Fibroblast of lung (primary cell): ENCODE measurements around the gene NECAP2. TPM values are rescaled to one million over a fixed set of nuclear protein-coding genes. Genes with fewer than 3 reads are reported as not detected.
"Not testable (repeated sequence)": the region's sequence is repeated elsewhere in the genome, so short reads cannot be mapped to it uniquely, and the experiment has no call there.

Source experiments
- DNase-seq, 2 donors: peaks; one replicate each; pipeline versions ENCODE4 v3.0.0 to v3.0.0-alpha.2; 2010; ENCODE audit warnings: low read depth in 2 of 2
- H2AFZ ChIP-seq: 2 replicates; pipeline ENCODE4 v1.5.1; 2012; ENCODE audit warnings: low read length, control low read depth, inconsistent platforms
- H3K27ac ChIP-seq: 2 replicates; pipeline ENCODE4 v1.5.1; 2011; ENCODE audit warnings: low read length, control low read depth; ENCODE audit not compliant: insufficient read depth
- H3K27me3 ChIP-seq: 2 replicates; pipeline ENCODE4 v1.5.1; 2011; ENCODE audit warnings: mild to moderate bottlenecking, low read length; ENCODE audit not compliant: control insufficient read depth, insufficient read depth
- H3K36me3 ChIP-seq: 2 replicates; pipeline ENCODE4 v1.5.1; 2011; ENCODE audit warnings: low read length; ENCODE audit not compliant: control insufficient read depth, insufficient read depth
- H3K4me1 ChIP-seq: 2 replicates; pipeline ENCODE4 v1.5.1; 2011; ENCODE audit warnings: low read length; ENCODE audit not compliant: control insufficient read depth, insufficient read depth; ENCODE audit errors: extremely low read depth
- H3K4me2 ChIP-seq: 2 replicates; pipeline ENCODE4 v1.5.1; 2011; ENCODE audit warnings: low read length, control low read depth; ENCODE audit not compliant: insufficient read depth; ENCODE audit errors: extremely low read depth
- H3K4me3 ChIP-seq, 4 experiments: fragments of 200-600 bp in 1 of 4; sonication (generic) in 1 of 4; replicated peaks in 1 of 4; 2 replicates each; pipeline ENCODE4 v1.5.1; 2011 to 2016; ENCODE audit warnings: low read length in 4 of 4, low read depth in 3 of 4, mild to moderate bottlenecking in 3 of 4, control low read depth in 2 of 4, inconsistent platforms in 1 of 4, mixed read lengths in 1 of 4; ENCODE audit not compliant: insufficient read depth in 1 of 4; ENCODE audit errors: control extremely low read depth in 1 of 4
- H3K79me2 ChIP-seq: 2 replicates; pipeline ENCODE4 v1.5.1; 2012; ENCODE audit warnings: mild to moderate bottlenecking, low read length, inconsistent platforms; ENCODE audit not compliant: control insufficient read depth, insufficient read depth
- H3K9ac ChIP-seq: 2 replicates; pipeline ENCODE4 v1.5.1; 2011; ENCODE audit warnings: mild to moderate bottlenecking, low read length, control low read depth; ENCODE audit not compliant: insufficient read depth
- H3K9me3 ChIP-seq: 2 replicates; pipeline ENCODE4 v1.5.1; 2012; ENCODE audit warnings: low read depth, low read length; ENCODE audit not compliant: control insufficient read depth, insufficient read depth
- H4K20me1 ChIP-seq: 2 replicates; pipeline ENCODE4 v1.5.1; 2011; ENCODE audit warnings: low read length; ENCODE audit not compliant: control insufficient read depth, insufficient read depth; ENCODE audit errors: extremely low read depth
- EZH2 ChIP-seq: IDR thresholded peaks from 2 replicates; pipeline ENCODE4 v1.5.1; 2012; ENCODE audit warnings: low read length, control low read depth, mild to moderate bottlenecking; ENCODE audit errors: missing control alignments
- polyA plus RNA-seq, 2 donors: library from polyadenylated mRNA; depleted of rRNA in 1 of 2; stranded (reverse) in 1 of 2; unstranded in 1 of 2; fragments of >200 nt; gene quantifications; 2 replicates each; pipeline ENCODE4 v1.2.1, GENCODE V29; 2011 to 2012; ENCODE audit warnings: missing spikeins in 1 of 2
- total RNA-seq: library from RNA; depleted of rRNA; stranded (reverse); fragments of >200 nt; gene quantifications from 2 replicates; pipeline ENCODE4 v1.2.1, GENCODE V29; 2014
- TF ChIP-seq, protein P1 (sequence below), 2 donors: IDR thresholded peaks in 1 of 2; conservative IDR thresholded peaks in 1 of 2; 1 replicate in 1 of 2; 2 replicates in 1 of 2; pipeline ENCODE4 v1.5.1; 2011 to 2012; ENCODE audit warnings: low read length in 2 of 2, control low read depth in 1 of 2, inconsistent platforms in 1 of 2, low read depth in 1 of 2, mild to moderate bottlenecking in 1 of 2

The NECAP2 gene
- total and polyA plus RNA-seq, 2 donors (not counting 1 experiment from before 2014, with no cell fraction given) = 83.9 to 97.0 TPM

DNA sequence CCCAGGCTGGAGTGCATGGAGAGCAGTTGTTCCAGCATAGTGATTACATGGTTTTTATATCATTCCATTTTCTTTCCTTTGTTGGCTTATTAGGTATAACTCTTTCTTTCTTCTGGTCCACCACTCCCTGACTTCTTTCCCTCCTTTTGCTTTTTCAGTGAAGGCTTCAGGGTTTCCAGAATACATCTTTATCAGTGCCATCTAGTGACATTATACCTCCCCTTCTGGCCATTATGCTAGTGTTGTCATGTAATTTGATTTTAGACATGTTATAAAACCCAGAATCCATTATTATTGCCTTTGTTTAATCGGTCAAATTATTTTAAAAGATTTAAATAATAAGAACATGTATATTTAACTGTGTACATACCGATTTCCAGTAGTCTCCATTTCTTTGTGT, 63.0 kb downstream of the NECAP2 start:
- Histone ChIP-seq H4K20me1 (no peaks in the 10 kb centered on the region), H3K79me2 (no peaks in the 10 kb centered on the region), H3K4me3 (no peak overlapping the region), H3K9me3 (no peaks in the 10 kb centered on the region), H3K27ac (no peak overlapping the region), H3K4me2 (no peak overlapping the region), H3K27me3 (no peaks in the 10 kb centered on the region), H3K9ac (no peak overlapping the region), H3K4me1 (no peaks in the 10 kb centered on the region), H3K36me3 (no peaks in the 10 kb centered on the region), H2AFZ (no peak overlapping the region)
- no peak for DNase-seq
- TF ChIP-seq EZH2 = no peak
- TF ChIP-seq, protein P1, sequence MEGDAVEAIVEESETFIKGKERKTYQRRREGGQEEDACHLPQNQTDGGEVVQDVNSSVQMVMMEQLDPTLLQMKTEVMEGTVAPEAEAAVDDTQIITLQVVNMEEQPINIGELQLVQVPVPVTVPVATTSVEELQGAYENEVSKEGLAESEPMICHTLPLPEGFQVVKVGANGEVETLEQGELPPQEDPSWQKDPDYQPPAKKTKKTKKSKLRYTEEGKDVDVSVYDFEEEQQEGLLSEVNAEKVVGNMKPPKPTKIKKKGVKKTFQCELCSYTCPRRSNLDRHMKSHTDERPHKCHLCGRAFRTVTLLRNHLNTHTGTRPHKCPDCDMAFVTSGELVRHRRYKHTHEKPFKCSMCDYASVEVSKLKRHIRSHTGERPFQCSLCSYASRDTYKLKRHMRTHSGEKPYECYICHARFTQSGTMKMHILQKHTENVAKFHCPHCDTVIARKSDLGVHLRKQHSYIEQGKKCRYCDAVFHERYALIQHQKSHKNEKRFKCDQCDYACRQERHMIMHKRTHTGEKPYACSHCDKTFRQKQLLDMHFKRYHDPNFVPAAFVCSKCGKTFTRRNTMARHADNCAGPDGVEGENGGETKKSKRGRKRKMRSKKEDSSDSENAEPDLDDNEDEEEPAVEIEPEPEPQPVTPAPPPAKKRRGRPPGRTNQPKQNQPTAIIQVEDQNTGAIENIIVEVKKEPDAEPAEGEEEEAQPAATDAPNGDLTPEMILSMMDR (conservative IDR thresholded peaks at IDR 0.05 in 1 of 2, IDR thresholded peaks at IDR 0.05 in 1 of 2; ENCODE audit: low read depth in 1 of 2, low read length in 2 of 2) = no peak

DNA sequence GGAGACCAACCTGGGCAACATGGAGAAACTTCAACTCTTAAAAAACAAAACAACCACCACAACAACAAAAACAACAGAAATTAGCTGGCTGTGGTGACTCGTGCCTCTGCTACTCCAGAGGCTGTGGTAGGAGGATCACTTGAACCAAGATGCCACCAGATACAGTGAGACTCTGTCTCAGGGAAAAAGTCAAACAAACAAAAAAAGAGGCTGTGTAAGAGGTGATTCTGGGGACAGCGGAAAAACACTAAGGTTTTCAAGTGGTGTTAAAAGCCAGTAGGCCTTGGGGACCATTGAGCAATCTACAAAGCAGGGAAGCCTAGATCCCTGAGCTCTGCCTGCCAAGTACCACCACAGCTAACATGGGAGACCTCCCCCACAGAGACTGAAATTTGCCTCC, 65.3 kb downstream of the NECAP2 start:
- not testable (repeated sequence) for H2AFZ ChIP-seq, H3K79me2 ChIP-seq, H3K27me3 ChIP-seq, H3K4me2 ChIP-seq, H3K4me3 ChIP-seq, H3K36me3 ChIP-seq, DNase-seq, H3K9ac ChIP-seq, H3K27ac ChIP-seq, H4K20me1 ChIP-seq, H3K9me3 ChIP-seq, H3K4me1 ChIP-seq

DNA sequence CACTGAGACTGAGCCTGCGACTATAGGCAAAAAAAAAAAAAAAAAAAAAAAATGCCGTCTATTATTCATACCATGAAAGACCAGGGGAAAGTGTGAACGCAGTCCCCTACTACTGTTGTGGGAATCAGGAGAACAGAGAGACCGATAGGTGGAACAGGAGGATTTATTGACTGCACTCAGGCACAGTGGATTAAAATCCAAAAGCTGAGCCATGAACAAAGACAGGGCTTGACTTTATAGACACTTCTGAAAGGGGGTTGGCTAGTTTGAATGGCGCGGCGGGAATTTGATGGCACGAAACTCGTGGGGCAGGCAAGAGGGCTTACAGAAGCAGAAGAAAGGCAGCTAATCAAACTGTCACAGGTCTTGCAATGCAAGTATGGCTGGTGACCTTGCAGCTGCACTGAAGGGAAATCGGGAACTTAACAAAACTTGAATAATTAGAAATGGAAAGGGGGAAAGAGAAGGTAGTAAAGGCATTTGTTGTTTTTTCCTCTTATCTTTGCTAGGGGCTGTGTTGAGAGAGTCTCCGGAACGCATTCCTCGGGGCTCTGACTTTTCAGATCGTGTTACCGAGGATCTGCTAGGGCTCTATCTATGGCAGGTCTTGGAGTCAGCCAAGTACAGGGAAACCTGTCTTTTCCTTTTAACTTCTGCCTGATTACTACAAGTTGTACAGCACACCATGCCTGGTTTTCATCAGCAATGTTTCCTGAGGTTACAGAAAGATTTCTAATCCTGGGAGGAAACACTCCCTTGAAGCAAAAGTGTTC, 66.0 kb downstream of the NECAP2 start:
- not testable (repeated sequence) for H3K79me2 ChIP-seq, H3K4me3 ChIP-seq, H2AFZ ChIP-seq, H3K4me1 ChIP-seq, DNase-seq, H3K9ac ChIP-seq, H3K4me2 ChIP-seq, H3K36me3 ChIP-seq, H3K27me3 ChIP-seq, H3K9me3 ChIP-seq, H3K27ac ChIP-seq, H4K20me1 ChIP-seq

DNA sequence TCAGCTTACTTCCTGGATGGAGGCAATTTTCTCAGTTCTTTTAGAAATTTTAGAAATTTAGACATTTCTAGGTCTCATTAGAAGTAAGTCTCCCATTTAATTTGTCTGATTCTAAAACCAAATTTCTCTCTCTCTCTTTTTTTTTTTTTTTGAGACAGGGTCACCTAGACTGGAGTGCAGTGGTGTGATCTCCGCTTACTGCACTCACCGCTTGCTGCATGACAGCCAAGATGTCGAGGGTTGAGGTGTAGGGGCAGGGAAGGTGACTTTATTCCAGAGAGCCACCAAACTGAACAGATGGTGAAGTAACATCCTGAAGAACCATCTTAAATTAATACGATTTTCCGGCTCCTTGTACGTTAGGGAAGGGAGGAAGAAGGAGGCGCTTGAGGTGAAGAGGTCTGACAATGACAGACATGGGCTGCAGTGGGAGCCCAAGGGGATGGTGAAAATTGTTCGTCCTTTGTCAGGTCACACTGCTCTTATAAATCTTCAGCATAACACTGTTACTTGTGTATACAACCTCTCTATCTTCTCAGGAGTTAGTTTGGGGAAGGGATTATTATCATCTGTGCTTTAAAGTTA, 68.4 kb downstream of the NECAP2 start:
- not testable (repeated sequence) for H3K27me3 ChIP-seq, H3K79me2 ChIP-seq, H3K27ac ChIP-seq, H2AFZ ChIP-seq, H3K36me3 ChIP-seq, H3K4me3 ChIP-seq, H3K9me3 ChIP-seq, H4K20me1 ChIP-seq, H3K4me2 ChIP-seq, H3K9ac ChIP-seq, H3K4me1 ChIP-seq
- TF ChIP-seq, protein P1 (conservative IDR thresholded peaks at IDR 0.05 in 1 of 2, IDR thresholded peaks at IDR 0.05 in 1 of 2; ENCODE audit: low read depth in 1 of 2, low read length in 2 of 2) = peak in 1 of 2 donors; percentile 40
- DNase-seq = peak in 1 of 2 donors; percentile 35
